ENCODE measurements around the gene SORT1. TPM values are rescaled to one million over a fixed set of nuclear protein-coding genes. Genes with fewer than 3 reads are reported as not detected.

SORT1 gene
- total and polyA plus RNA-seq, 2 of the 13 experiments (the other 11 are each of a cell fraction or from before 2014, with no cell fraction given), result 32.4 to 93.0 TPM

DNA sequence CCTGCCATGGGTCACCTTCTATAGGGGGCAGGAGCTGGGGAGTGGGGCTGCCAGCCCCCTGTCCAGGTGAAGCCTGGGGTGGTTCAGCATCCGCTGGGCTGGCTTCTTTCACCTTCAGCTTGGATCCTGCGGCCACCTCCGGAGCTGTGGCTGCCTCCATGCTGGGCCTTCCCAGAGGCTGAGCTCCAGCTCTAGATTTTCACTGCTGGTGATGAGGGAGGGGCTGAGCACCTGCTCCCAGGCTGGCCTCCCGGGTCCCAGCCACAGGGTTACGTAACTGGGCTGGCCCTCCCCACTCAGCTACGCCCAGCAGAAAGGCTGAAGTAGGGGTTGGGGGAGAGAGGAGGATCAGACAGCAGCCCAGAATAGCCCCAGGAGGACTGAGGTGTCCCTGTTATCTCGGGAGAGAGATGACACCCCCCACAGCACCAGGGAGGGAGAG lies 90.9 kb downstream of the SORT1 start, which contains the start of gene MYBPHL (continued):
- TF ChIP-seq ZNF512 (CRISPR knock-in tag; IDR thresholded peaks at IDR 0.05), result no peak
- no peak for TF ChIP-seq ZNF263 (CRISPR knock-in tag; IDR thresholded peaks at IDR 0.05)
- TF ChIP-seq ZNF768 (CRISPR knock-in tag; IDR thresholded peaks at IDR 0.05), result 0 out of 2 replicates have a peak, but pooled peaks have one; percentile 16
- no peak for TF ChIP-seq HDAC6 (IDR thresholded peaks at IDR 0.05; ENCODE audit: low read depth, low read length)
- TF ChIP-seq ZMYM2 (CRISPR knock-in tag; IDR thresholded peaks at IDR 0.05), result no peak
- TF ChIP-seq NR2F6 (IDR thresholded peaks at IDR 0.05), result no peak
- TF ChIP-seq NR2F6 (CRISPR knock-in tag; IDR thresholded peaks at IDR 0.05), result no peak
- TF ChIP-seq ZNF713 (CRISPR knock-in tag; IDR thresholded peaks at IDR 0.05), result no peak
- no peak for TF ChIP-seq HDAC2 (CRISPR knock-in tag; IDR thresholded peaks at IDR 0.05)
- TF ChIP-seq MYC (CRISPR knock-in tag; IDR thresholded peaks at IDR 0.05; ENCODE audit: borderline replicate concordance), result peak; percentile 32; the same call in 1 of the 2 replicates
- no peak for TF ChIP-seq IRX3 (CRISPR knock-in tag; IDR thresholded peaks at IDR 0.05; ENCODE audit: borderline replicate concordance, low read depth)
- TF ChIP-seq NFE2L1 (CRISPR knock-in tag; IDR thresholded peaks at IDR 0.05; ENCODE audit: borderline replicate concordance), result no peak
- TF ChIP-seq TCF7 (IDR thresholded peaks at IDR 0.05; ENCODE audit: low read depth), result no peak
- no peak for TF ChIP-seq ZNF883 (CRISPR knock-in tag; IDR thresholded peaks at IDR 0.05; ENCODE audit: not compliant biosample characterization)
- no peak for TF ChIP-seq NPAS2 (CRISPR knock-in tag; IDR thresholded peaks at IDR 0.05; ENCODE audit: borderline replicate concordance)
- TF ChIP-seq, protein P1, sequence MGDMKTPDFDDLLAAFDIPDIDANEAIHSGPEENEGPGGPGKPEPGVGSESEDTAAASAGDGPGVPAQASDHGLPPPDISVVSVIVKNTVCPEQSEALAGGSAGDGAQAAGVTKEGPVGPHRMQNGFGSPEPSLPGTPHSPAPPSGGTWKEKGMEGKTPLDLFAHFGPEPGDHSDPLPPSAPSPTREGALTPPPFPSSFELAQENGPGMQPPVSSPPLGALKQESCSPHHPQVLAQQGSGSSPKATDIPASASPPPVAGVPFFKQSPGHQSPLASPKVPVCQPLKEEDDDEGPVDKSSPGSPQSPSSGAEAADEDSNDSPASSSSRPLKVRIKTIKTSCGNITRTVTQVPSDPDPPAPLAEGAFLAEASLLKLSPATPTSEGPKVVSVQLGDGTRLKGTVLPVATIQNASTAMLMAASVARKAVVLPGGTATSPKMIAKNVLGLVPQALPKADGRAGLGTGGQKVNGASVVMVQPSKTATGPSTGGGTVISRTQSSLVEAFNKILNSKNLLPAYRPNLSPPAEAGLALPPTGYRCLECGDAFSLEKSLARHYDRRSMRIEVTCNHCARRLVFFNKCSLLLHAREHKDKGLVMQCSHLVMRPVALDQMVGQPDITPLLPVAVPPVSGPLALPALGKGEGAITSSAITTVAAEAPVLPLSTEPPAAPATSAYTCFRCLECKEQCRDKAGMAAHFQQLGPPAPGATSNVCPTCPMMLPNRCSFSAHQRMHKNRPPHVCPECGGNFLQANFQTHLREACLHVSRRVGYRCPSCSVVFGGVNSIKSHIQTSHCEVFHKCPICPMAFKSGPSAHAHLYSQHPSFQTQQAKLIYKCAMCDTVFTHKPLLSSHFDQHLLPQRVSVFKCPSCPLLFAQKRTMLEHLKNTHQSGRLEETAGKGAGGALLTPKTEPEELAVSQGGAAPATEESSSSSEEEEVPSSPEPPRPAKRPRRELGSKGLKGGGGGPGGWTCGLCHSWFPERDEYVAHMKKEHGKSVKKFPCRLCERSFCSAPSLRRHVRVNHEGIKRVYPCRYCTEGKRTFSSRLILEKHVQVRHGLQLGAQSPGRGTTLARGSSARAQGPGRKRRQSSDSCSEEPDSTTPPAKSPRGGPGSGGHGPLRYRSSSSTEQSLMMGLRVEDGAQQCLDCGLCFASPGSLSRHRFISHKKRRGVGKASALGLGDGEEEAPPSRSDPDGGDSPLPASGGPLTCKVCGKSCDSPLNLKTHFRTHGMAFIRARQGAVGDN (CRISPR knock-in tag; IDR thresholded peaks at IDR 0.05), result peak; percentile 72
- TF ChIP-seq, protein P2, sequence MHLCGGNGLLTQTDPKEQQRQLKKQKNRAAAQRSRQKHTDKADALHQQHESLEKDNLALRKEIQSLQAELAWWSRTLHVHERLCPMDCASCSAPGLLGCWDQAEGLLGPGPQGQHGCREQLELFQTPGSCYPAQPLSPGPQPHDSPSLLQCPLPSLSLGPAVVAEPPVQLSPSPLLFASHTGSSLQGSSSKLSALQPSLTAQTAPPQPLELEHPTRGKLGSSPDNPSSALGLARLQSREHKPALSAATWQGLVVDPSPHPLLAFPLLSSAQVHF (CRISPR knock-in tag; IDR thresholded peaks at IDR 0.05), result no peak
- no peak for TF ChIP-seq FOSL2 (CRISPR knock-in tag; IDR thresholded peaks at IDR 0.05)
- no peak for TF ChIP-seq WIZ (CRISPR knock-in tag; IDR thresholded peaks at IDR 0.05)
- peak; percentile 64; the same call in 1 of the 2 replicates for TF ChIP-seq ZNF619 (CRISPR knock-in tag; IDR thresholded peaks at IDR 0.05)
